GM12878 (cell line): Measurements from ENCODE around the gene RNU5B-1. TPM values are rescaled to one million over a fixed set of nuclear protein-coding genes. Genes with fewer than 3 reads are reported as not detected.

ENCODE experiments used
- ATAC-seq: fragments of 200-7000 bp; cut with Tn5 transposase; 3 replicates; pipeline ENCODE4 v1.9.1; 2020; ENCODE audit warnings: mild to moderate bottlenecking, moderate library complexity
- BruUV-seq: library from RNA; stranded (reverse); fragments of 400-500 nt; replicated peaks from 2 replicates; lab custom pipeline; 2021; lab: Mats Ljungman, UMichigan
- CTCF ChIA-PET: fragments of 300-600 bp; sonication (Branson Sonifier 250); formaldehyde crosslinking; extraction: SDS; loops from one replicate; lab custom pipeline; 2021; ENCODE audit warnings: inconsistent platforms; lab: Yijun Ruan, JAX
- POLR2A ChIA-PET: fragments of 350-600 bp; formaldehyde crosslinking; extraction: SDS; loops from one replicate; lab custom pipeline; 2021; ENCODE audit warnings: inconsistent platforms; lab: Charles Lee
- RAD21 ChIA-PET: fragments of 300-600 bp; sonication (Branson Sonifier 250); formaldehyde crosslinking; loops from one replicate; lab custom pipeline; 2023; ENCODE audit warnings: antibody characterized with exemption; ENCODE audit not compliant: unreplicated experiment; lab: Charles Lee
- SMC1A ChIA-PET: fragments of 300-600 bp; sonication (Branson Sonifier 250); formaldehyde crosslinking; loops from one replicate; lab custom pipeline; 2023; ENCODE audit not compliant: unreplicated experiment, uncharacterized antibody; lab: Charles Lee
- DNase-seq: peaks from one replicate; pipeline ENCODE4 v3.0.0-alpha.2; 2011; ENCODE audit warnings: low read depth, low spot score
- FAIRE-seq: peaks from 3 replicates; lab custom pipeline; 2011; peaks lifted over from hg19 to GRCh38; lab: Jason Lieb, UNC
- H2AFZ ChIP-seq: 2 replicates; pipeline ENCODE4 v1.6.0; 2011; ENCODE audit warnings: low read depth, low read length, control low read depth; ENCODE audit not compliant: control insufficient read depth
- H3K27ac ChIP-seq: 2 replicates; pipeline ENCODE4 v1.5.1; 2011; ENCODE audit warnings: control low read depth; ENCODE audit not compliant: control insufficient read depth, insufficient read depth
- H3K27me3 ChIP-seq, 2 experiments: replicated peaks in 1 of 2; 2 replicates each; pipeline versions ENCODE4 v1.6.0 to v1.6.1; 2011; ENCODE audit warnings: low read length in 1 of 2; ENCODE audit not compliant: control insufficient read depth in 2 of 2, insufficient read depth in 2 of 2
- H3K36me3 ChIP-seq, 2 experiments: 2 replicates each; pipeline ENCODE4 v1.5.1; 2011; ENCODE audit warnings: low read length in 1 of 2; ENCODE audit not compliant: control insufficient read depth in 2 of 2, insufficient read depth in 2 of 2
- H3K4me1 ChIP-seq: 2 replicates; pipeline ENCODE4 v1.6.1; 2011; ENCODE audit warnings: mild to moderate bottlenecking, low read length, moderate library complexity, mixed read lengths; ENCODE audit not compliant: control insufficient read depth, insufficient read depth
- H3K4me2 ChIP-seq: 2 replicates; pipeline ENCODE4 v1.6.0; 2011; ENCODE audit warnings: control low read depth; ENCODE audit not compliant: control insufficient read depth, insufficient read depth
- H3K4me3 ChIP-seq: fragments of 200-600 bp; sonication (generic); 2 replicates; pipeline ENCODE4 v1.5.1; 2016
- H3K79me2 ChIP-seq: 2 replicates; pipeline ENCODE4 v1.6.0; 2011; ENCODE audit warnings: low read length; ENCODE audit not compliant: control insufficient read depth, insufficient read depth
- H3K9ac ChIP-seq: 2 replicates; pipeline ENCODE4 v1.8.0; 2011; ENCODE audit warnings: low read length, control low read depth, mixed read lengths; ENCODE audit not compliant: control insufficient read depth, insufficient read depth
- H3K9me3 ChIP-seq: replicated peaks from 3 replicates; pipeline ENCODE4 v1.5.1; 2011; ENCODE audit warnings: mild to moderate bottlenecking, low read length; ENCODE audit not compliant: control insufficient read depth, insufficient read depth
- H4K20me1 ChIP-seq: 2 replicates; pipeline ENCODE4 v1.6.0; 2011; ENCODE audit not compliant: control insufficient read depth, insufficient read depth
- ATF3 ChIP-seq: IDR thresholded peaks from 2 replicates; pipeline ENCODE4 v1.6.1; 2011; ENCODE audit warnings: low read depth, mild to moderate bottlenecking, low read length, moderate library complexity, borderline replicate concordance; ENCODE audit errors: extremely low read depth
- BMI1 ChIP-seq: fragments of 450-650 bp; IDR thresholded peaks from 2 replicates; pipeline ENCODE4 v1.6.1; 2016; ENCODE audit warnings: mild to moderate bottlenecking, moderate library complexity, borderline replicate concordance
- EED ChIP-seq: sonication (generic); IDR thresholded peaks from 2 replicates; pipeline ENCODE4 v1.6.1; 2016; ENCODE audit warnings: antibody characterized with exemption, low read depth
- GATAD2B ChIP-seq: fragments of 450-650 bp; conservative IDR thresholded peaks from 2 replicates; pipeline ENCODE4 v1.6.1; 2017; ENCODE audit warnings: low read depth, mild to moderate bottlenecking, moderate library complexity
- HCFC1 ChIP-seq: fragments of 150-350 bp; IDR thresholded peaks from 2 replicates; pipeline ENCODE4 v1.6.1; 2014; ENCODE audit warnings: low read length
- MEF2A ChIP-seq: IDR thresholded peaks from 2 replicates; pipeline ENCODE4 v1.6.1; 2011; ENCODE audit warnings: low read depth, mild to moderate bottlenecking, low read length, moderate library complexity; ENCODE audit not compliant: insufficient read depth
- PML ChIP-seq: IDR thresholded peaks from 2 replicates; pipeline ENCODE4 v1.6.1; 2012; ENCODE audit warnings: low read length, inconsistent platforms
- SIX5 ChIP-seq: IDR thresholded peaks from 2 replicates; pipeline ENCODE4 v1.6.1; 2011; ENCODE audit warnings: mild to moderate bottlenecking, low read depth, low read length, moderate library complexity; ENCODE audit not compliant: severe bottlenecking
- SMARCA5 ChIP-seq: fragments of 450-650 bp; IDR thresholded peaks from 2 replicates; pipeline ENCODE4 v1.6.1; 2017; ENCODE audit warnings: mild to moderate bottlenecking
- SREBF1 ChIP-seq: IDR thresholded peaks from 2 replicates; pipeline ENCODE4 v1.6.1; 2012; ENCODE audit warnings: mild to moderate bottlenecking, low read length
- USF1 ChIP-seq: IDR thresholded peaks from 2 replicates; pipeline ENCODE4 v1.6.1; 2011; ENCODE audit warnings: borderline replicate concordance, low read depth, mild to moderate bottlenecking, moderate library complexity, mixed read lengths, low read length; ENCODE audit not compliant: insufficient read depth; ENCODE audit errors: extremely low read length
- ZNF217 ChIP-seq: fragments of 450-650 bp; IDR thresholded peaks from 2 replicates; pipeline ENCODE4 v1.6.1; 2017; ENCODE audit warnings: antibody characterized with exemption, mild to moderate bottlenecking
- WGBS: methylation state at CpG from one replicate; pipeline ENCODE4 v1.1.6; 2016; ENCODE audit warnings: low lambda C conversion rate; ENCODE audit not compliant: insufficient replicate concordance, insufficient coverage; ENCODE audit errors: missing lambda C conversion rate; 5-methylcytosine and 5-hydroxymethylcytosine counted together
- in situ Hi-C: fragments of 300-500 bp; cut with MboI; formaldehyde crosslinking; loops from 9 replicates; pipeline ENCODE4 v1.14.3; 2018; ENCODE audit warnings: mixed read lengths
- intact Hi-C: fragments of 100-400 bp; cut with micrococcal nuclease; formaldehyde crosslinking; loops from one replicate; pipeline ENCODE4 v1.14.2; 2022; ENCODE audit not compliant: unreplicated experiment
- polyA plus RNA-seq, 11 experiments: library from polyadenylated mRNA; depleted of rRNA in 4 of 11; unstranded in 6 of 11; stranded (reverse) in 5 of 11; fragments of >200 nt; fragmentation: Nextera tagmentation in 4 of 11; fragmentation: Illumina TruSeq in 1 of 11; extraction: Ambion mirVana in 4 of 11; extraction: Trizol in 1 of 11; gene quantifications; 1 replicate in 1 of 11; 2 replicates in 10 of 11; pipeline versions ENCODE4 v1.2.1 to v1.2.3, GENCODE V29; 2011 to 2016; ENCODE audit warnings: inconsistent platforms in 2 of 11, missing spikeins in 2 of 11, low read depth in 1 of 11
- total RNA-seq, 4 experiments: library from RNA; depleted of rRNA in 3 of 4; stranded (reverse); fragments of >200 nt in 3 of 4; fragmentation: Illumina TruSeq in 1 of 4; extraction: Trizol in 1 of 4; gene quantifications; 2 replicates each; pipeline versions ENCODE4 v1.2.1 to v1.2.3, GENCODE V29; 2013 to 2021
- TF ChIP-seq, protein P1 (sequence below): IDR thresholded peaks from 2 replicates; pipeline ENCODE4 v1.6.1; 2012; ENCODE audit warnings: low read length, inconsistent platforms
- TF ChIP-seq, protein P2 (sequence below): IDR thresholded peaks from 2 replicates; pipeline ENCODE4 v1.6.1; 2012; ENCODE audit warnings: low read depth, low read length, improper control_type of control experiment
- TF ChIP-seq, protein P3 (sequence below): fragments of 450-650 bp; IDR thresholded peaks from 2 replicates; pipeline ENCODE4 v1.6.1; 2017; ENCODE audit warnings: borderline replicate concordance

Gene RNU5B-1
- total and polyA plus RNA-seq, 10 of the 15 experiments (the other 5 are each of a cell fraction or from before 2014, with no cell fraction given), result 19.1 TPM; not detected in 9

GRCh38 chr15:65292938-65293518 lies 11.4 kb upstream of the RNU5B-1 start (continued):
- TF ChIP-seq USF1 (no peak), GATAD2B (no peak), SREBF1 (no peak)
- TF ChIP-seq, protein P1, sequence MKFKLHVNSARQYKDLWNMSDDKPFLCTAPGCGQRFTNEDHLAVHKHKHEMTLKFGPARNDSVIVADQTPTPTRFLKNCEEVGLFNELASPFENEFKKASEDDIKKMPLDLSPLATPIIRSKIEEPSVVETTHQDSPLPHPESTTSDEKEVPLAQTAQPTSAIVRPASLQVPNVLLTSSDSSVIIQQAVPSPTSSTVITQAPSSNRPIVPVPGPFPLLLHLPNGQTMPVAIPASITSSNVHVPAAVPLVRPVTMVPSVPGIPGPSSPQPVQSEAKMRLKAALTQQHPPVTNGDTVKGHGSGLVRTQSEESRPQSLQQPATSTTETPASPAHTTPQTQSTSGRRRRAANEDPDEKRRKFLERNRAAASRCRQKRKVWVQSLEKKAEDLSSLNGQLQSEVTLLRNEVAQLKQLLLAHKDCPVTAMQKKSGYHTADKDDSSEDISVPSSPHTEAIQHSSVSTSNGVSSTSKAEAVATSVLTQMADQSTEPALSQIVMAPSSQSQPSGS, result no peak
- TF ChIP-seq, all 136 proteins: peak for 2

DNA sequence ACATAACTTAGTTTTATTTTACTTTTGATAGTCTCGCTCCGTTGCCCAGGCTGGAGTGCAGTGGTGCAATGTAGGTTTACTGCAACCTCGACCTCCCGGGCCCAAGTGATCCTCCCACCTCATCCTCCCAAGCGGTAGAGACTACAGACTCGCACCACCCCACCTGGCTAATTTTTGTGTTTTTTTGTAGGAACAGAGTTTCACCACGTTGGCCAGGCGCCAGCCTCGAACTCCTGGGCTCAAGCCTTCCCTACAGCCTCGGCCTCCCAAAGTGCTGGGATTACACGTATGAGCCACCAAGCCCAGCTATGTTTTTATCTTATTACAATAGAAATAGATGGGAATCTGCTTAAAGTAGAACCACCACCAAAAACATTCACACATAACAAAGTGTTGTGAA lies 5.7 kb upstream of the RNU5B-1 start:
- H3K4me3 ChIP-seq, result no peak overlapping the region
- intact Hi-C loops (loop anchor here (10.0 kb wide), 1 partner anchor 474 kb away; the partner anchor contains the start of gene PIF1), in situ Hi-C loops (loop anchor here (5.0 kb wide), 2 partner anchors 111 to 251 kb away; partner anchors contain the start of genes CLPX and SLC51B)
- ChIA-PET SMC1A (interaction anchor here (1.8 to 2.6 kb wide), 2 partner anchors 23 to 244 kb away, joined by 4 to 11 read pairs; no protein-coding TSS in a partner anchor), CTCF (interaction anchor here (1.3 to 2.8 kb wide), 6 partner anchors 10 to 113 kb away, joined by 3 to 29 read pairs (median 16); partner anchors contain the start of genes CLPX and PARP16), RAD21 (interaction anchor here (0.6 to 2.4 kb wide), 5 partner anchors 13 to 265 kb away, joined by 3 to 17 read pairs (median 4); partner anchors contain the start of genes CLPX and PARP16), POLR2A (interaction anchor here (1.0 kb wide), 1 partner anchor 13 kb away, joined by 6 read pairs; the partner anchor contains the start of gene PARP16)
- peaks cover 9% of the 10 kb centered on the region for H3K4me1 ChIP-seq
- H3K27me3 ChIP-seq, result no peaks in the 10 kb centered on the region
- no peak for DNase-seq
- H3K4me2 ChIP-seq, result no peak overlapping the region
- no peak for ATAC-seq
- no peak overlapping the region for H3K27ac ChIP-seq
- H2AFZ ChIP-seq, result no peak overlapping the region
- no peaks in the 10 kb centered on the region for H4K20me1 ChIP-seq
- H3K9me3 ChIP-seq, result no peaks in the 10 kb centered on the region; the same call in 2 of the 3 replicates
- H3K79me2 ChIP-seq, result no peaks in the 10 kb centered on the region
- FAIRE-seq, result no peak
- no peak overlapping the region for H3K9ac ChIP-seq
- no peaks in the 10 kb centered on the region for H3K36me3 ChIP-seq
- BruUV-seq, result no TSS peak
- 81% methylated on average over 11 of the region's 11 CpGs for WGBS
- TF ChIP-seq EED, result no peak
- TF ChIP-seq PML, result no peak
- no peak for TF ChIP-seq ATF3
- no peak for TF ChIP-seq ZNF217
- TF ChIP-seq, protein P1, result no peak
- TF ChIP-seq, protein P2, sequence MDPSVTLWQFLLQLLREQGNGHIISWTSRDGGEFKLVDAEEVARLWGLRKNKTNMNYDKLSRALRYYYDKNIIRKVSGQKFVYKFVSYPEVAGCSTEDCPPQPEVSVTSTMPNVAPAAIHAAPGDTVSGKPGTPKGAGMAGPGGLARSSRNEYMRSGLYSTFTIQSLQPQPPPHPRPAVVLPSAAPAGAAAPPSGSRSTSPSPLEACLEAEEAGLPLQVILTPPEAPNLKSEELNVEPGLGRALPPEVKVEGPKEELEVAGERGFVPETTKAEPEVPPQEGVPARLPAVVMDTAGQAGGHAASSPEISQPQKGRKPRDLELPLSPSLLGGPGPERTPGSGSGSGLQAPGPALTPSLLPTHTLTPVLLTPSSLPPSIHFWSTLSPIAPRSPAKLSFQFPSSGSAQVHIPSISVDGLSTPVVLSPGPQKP, result no peak
- no peak for TF ChIP-seq BMI1
- no peak for TF ChIP-seq SMARCA5
- TF ChIP-seq MEF2A, result no peak
- no peak for TF ChIP-seq HCFC1
- TF ChIP-seq, protein P3, sequence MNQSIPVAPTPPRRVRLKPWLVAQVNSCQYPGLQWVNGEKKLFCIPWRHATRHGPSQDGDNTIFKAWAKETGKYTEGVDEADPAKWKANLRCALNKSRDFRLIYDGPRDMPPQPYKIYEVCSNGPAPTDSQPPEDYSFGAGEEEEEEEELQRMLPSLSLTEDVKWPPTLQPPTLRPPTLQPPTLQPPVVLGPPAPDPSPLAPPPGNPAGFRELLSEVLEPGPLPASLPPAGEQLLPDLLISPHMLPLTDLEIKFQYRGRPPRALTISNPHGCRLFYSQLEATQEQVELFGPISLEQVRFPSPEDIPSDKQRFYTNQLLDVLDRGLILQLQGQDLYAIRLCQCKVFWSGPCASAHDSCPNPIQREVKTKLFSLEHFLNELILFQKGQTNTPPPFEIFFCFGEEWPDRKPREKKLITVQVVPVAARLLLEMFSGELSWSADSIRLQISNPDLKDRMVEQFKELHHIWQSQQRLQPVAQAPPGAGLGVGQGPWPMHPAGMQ, result no peak
- no peak for TF ChIP-seq SIX5
